ENCODE measurements around the gene FLT4.

FLT4 gene

GRCh38 chr5:180593446-180594206 lies 55.8 kb downstream of the FLT4 start:
- DNase-seq (ENCODE audit: low read depth, low spot score), result no peak
- H3K36me3 ChIP-seq (ENCODE audit: insufficient read depth, insufficient read length, low read length), result no peaks in the 10 kb centered on the region
- no peak overlapping the region for H3K9ac ChIP-seq (ENCODE audit: insufficient read length, low read depth)
- no peak overlapping the region for H3K4me3 ChIP-seq (ENCODE audit: insufficient read length, low read depth)
- TF ChIP-seq ZNF274 (IDR thresholded peaks at IDR 0.05; ENCODE audit: low read depth, low read length) (no peak), YY1 (IDR thresholded peaks at IDR 0.05; ENCODE audit: insufficient read depth, insufficient read length) (no peak), SUZ12 (IDR thresholded peaks at IDR 0.05; ENCODE audit: extremely low read depth, insufficient read depth, insufficient read length) (no peak)
- no peaks in the 10 kb centered on the region for H3K9me3 ChIP-seq (ENCODE audit: insufficient read depth, low read length)
- no peaks in the 10 kb centered on the region for H3K4me1 ChIP-seq (ENCODE audit: insufficient read depth, insufficient read length)
- H3K27me3 ChIP-seq (ENCODE audit: insufficient read depth, insufficient read length), result peaks cover 43% of the 10 kb centered on the region

DNA sequence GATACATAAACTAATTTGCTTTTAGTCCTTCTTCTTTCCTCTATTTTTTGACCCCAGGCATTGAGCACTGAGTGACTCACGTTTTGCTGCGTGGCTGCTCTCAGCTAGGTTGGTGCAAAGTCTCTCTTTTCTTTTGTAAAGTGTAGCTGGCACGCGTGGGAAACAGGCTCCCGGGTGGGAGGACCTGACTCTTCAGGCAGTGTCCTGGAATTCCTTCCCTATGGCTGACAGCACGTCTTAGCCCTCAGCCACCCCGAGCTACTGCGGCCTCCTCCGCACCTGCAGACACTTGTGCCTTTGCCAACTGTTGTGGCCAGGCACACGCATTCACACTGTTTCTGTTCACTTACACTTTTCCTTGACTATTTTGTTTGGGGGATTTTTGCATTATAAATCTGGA lies 57.2 kb downstream of the FLT4 start:
- Histone ChIP-seq H3K4me3 (ENCODE audit: insufficient read length, low read depth) (no peak overlapping the region), H3K9ac (ENCODE audit: insufficient read length, low read depth) (no peak overlapping the region), H3K27me3 (ENCODE audit: insufficient read depth, insufficient read length) (peaks cover 51% of the 10 kb centered on the region), H3K9me3 (ENCODE audit: insufficient read depth, low read length) (no peaks in the 10 kb centered on the region), H3K36me3 (ENCODE audit: insufficient read depth, insufficient read length, low read length) (no peaks in the 10 kb centered on the region), H3K4me1 (ENCODE audit: insufficient read depth, insufficient read length) (no peaks in the 10 kb centered on the region)
- DNase-seq (ENCODE audit: low read depth, low spot score), result no peak
- TF ChIP-seq YY1 (IDR thresholded peaks at IDR 0.05; ENCODE audit: insufficient read depth, insufficient read length) (no peak), ZNF274 (IDR thresholded peaks at IDR 0.05; ENCODE audit: low read depth, low read length) (no peak), SUZ12 (IDR thresholded peaks at IDR 0.05; ENCODE audit: extremely low read depth, insufficient read depth, insufficient read length) (no peak)

DNA sequence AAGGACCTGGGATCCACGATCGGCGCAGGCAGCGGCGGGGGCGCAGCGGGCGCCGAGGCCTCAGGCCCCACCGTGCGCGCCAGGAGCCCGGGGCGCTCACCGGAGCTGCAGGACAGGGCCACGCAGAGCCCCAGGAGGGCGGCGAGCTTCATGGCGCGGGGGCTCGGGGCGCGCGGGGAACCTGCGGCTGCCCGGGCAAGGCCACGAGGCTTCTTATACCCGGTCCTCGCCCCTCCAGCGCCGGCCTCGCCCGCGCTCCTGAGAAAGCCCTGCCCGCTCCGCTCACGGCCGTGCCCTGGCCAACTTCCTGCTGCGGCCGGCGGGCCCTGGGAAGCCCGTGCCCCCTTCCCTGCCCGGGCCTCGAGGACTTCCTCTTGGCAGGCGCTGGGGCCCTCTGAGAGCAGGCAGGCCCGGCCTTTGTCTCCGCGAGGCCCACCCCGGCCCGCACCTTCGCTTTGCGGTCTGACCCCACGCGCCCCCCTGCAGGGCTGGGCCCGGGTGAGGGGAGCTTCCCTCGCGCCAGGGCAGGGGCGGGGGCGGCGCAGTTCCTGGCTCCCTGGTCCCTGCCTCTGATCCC lies 58.0 kb downstream of the FLT4 start, which contains the start of gene SCGB3A1:
TSS of gene SCGB3A1 (minus strand) at position 189 of the 577 bp plus-strand sequence. CDS start at position 152, 37 bp downstream.
- Histone ChIP-seq H3K4me3 (ENCODE audit: insufficient read length, low read depth) (peak within 1 kb of the TSS; percentile 54), H3K4me1 (ENCODE audit: insufficient read depth, insufficient read length) (no peaks in the 10 kb centered on the region), H3K27me3 (ENCODE audit: insufficient read depth, insufficient read length) (peaks cover 51% of the 10 kb centered on the region), H3K36me3 (ENCODE audit: insufficient read depth, insufficient read length, low read length) (no peaks in the 10 kb centered on the region), H3K9ac (ENCODE audit: insufficient read length, low read depth) (peak within 1 kb of the TSS; percentile 70), H3K9me3 (ENCODE audit: insufficient read depth, low read length) (no peaks in the 10 kb centered on the region)
- no peak for DNase-seq (ENCODE audit: low read depth, low spot score)
- TF ChIP-seq SUZ12 (IDR thresholded peaks at IDR 0.05; ENCODE audit: extremely low read depth, insufficient read depth, insufficient read length), result no peak
- no peak for TF ChIP-seq ZNF274 (IDR thresholded peaks at IDR 0.05; ENCODE audit: low read depth, low read length)
- no peak for TF ChIP-seq YY1 (IDR thresholded peaks at IDR 0.05; ENCODE audit: insufficient read depth, insufficient read length)

GRCh38 chr5:180590543-180591310 lies 58.7 kb downstream of the FLT4 start:
- TF ChIP-seq ZNF274 (IDR thresholded peaks at IDR 0.05; ENCODE audit: low read depth, low read length) (no peak), SUZ12 (IDR thresholded peaks at IDR 0.05; ENCODE audit: extremely low read depth, insufficient read depth, insufficient read length) (no peak), YY1 (IDR thresholded peaks at IDR 0.05; ENCODE audit: insufficient read depth, insufficient read length) (no peak)
- H3K9me3 ChIP-seq (ENCODE audit: insufficient read depth, low read length), result no peaks in the 10 kb centered on the region

GRCh38 chr5:180589771-180590542 lies 59.4 kb downstream of the FLT4 start:
- H3K27me3 ChIP-seq (ENCODE audit: insufficient read depth, insufficient read length), result peaks cover 51% of the 10 kb centered on the region
- no peaks in the 10 kb centered on the region for H3K4me1 ChIP-seq (ENCODE audit: insufficient read depth, insufficient read length)
- TF ChIP-seq SUZ12 (IDR thresholded peaks at IDR 0.05; ENCODE audit: extremely low read depth, insufficient read depth, insufficient read length) (no peak), YY1 (IDR thresholded peaks at IDR 0.05; ENCODE audit: insufficient read depth, insufficient read length) (no peak), ZNF274 (IDR thresholded peaks at IDR 0.05; ENCODE audit: low read depth, low read length) (no peak)
- no peak for DNase-seq (ENCODE audit: low read depth, low spot score)
- no peaks in the 10 kb centered on the region for H3K9me3 ChIP-seq (ENCODE audit: insufficient read depth, low read length)
- H3K4me3 ChIP-seq (ENCODE audit: insufficient read length, low read depth), result peak overlapping the region; percentile 54
- H3K9ac ChIP-seq (ENCODE audit: insufficient read length, low read depth), result peak overlapping the region; percentile 70
- H3K36me3 ChIP-seq (ENCODE audit: insufficient read depth, insufficient read length, low read length), result no peaks in the 10 kb centered on the region

More at GRCh38 chr5:180590543-180591310, 58.7 kb downstream of the FLT4 start:
- Histone ChIP-seq H3K27me3 (ENCODE audit: insufficient read depth, insufficient read length) (peaks cover 51% of the 10 kb centered on the region), H3K9ac (ENCODE audit: insufficient read length, low read depth) (peak overlapping the region; percentile 70), H3K36me3 (ENCODE audit: insufficient read depth, insufficient read length, low read length) (no peaks in the 10 kb centered on the region), H3K4me1 (ENCODE audit: insufficient read depth, insufficient read length) (no peaks in the 10 kb centered on the region), H3K4me3 (ENCODE audit: insufficient read length, low read depth) (peak overlapping the region; percentile 54)
- no peak for DNase-seq (ENCODE audit: low read depth, low spot score)

GRCh38 chr5:180586870-180587269 lies 62.5 kb downstream of the FLT4 start:
- Histone ChIP-seq H3K9me3 (ENCODE audit: insufficient read depth, low read length) (no peaks in the 10 kb centered on the region), H3K36me3 (ENCODE audit: insufficient read depth, insufficient read length, low read length) (no peaks in the 10 kb centered on the region), H3K4me1 (ENCODE audit: insufficient read depth, insufficient read length) (no peaks in the 10 kb centered on the region), H3K9ac (ENCODE audit: insufficient read length, low read depth) (no peak overlapping the region), H3K27me3 (ENCODE audit: insufficient read depth, insufficient read length) (peaks cover 41% of the 10 kb centered on the region), H3K4me3 (ENCODE audit: insufficient read length, low read depth) (no peak overlapping the region)
- DNase-seq (ENCODE audit: low read depth, low spot score), result no peak
- no peak for TF ChIP-seq SUZ12 (IDR thresholded peaks at IDR 0.05; ENCODE audit: extremely low read depth, insufficient read depth, insufficient read length)
- TF ChIP-seq YY1 (IDR thresholded peaks at IDR 0.05; ENCODE audit: insufficient read depth, insufficient read length), result no peak
- no peak for TF ChIP-seq ZNF274 (IDR thresholded peaks at IDR 0.05; ENCODE audit: low read depth, low read length)

All from NT2/D1 (cell line).